Activated T-helper 1 cell treated with anti-CD3 and anti-CD28 coated beads, Interleukin-2, amount 50 U/mL, for 16 hours (primary cell): ENCODE data around the gene MTHFD1L.
"Not testable (repeated sequence)": the region's sequence is repeated elsewhere in the genome, so short reads cannot be mapped to it uniquely, and the experiment has no call there.

Experiments used
- DNase-seq, 2 donors: peaks; one replicate each; pipeline ENCODE4 v3.0.0-alpha.2; 2020; ENCODE audit warnings: low read depth in 1 of 2, low spot score in 1 of 2

Gene MTHFD1L

GRCh38 chr6:151063842-151064647 is 198.5 kb downstream of the MTHFD1L start:
- DNase-seq: no peak

- no peak for DNase-seq
These were observed 199.7 kb downstream of the MTHFD1L start for GRCh38 chr6:151065027-151065815.

GRCh38 chr6:151067684-151068596 is 202.4 kb downstream of the MTHFD1L start:
- DNase-seq: no peak

- no peak for DNase-seq
These were observed 203.3 kb downstream of the MTHFD1L start for GRCh38 chr6:151068761-151069312.

GRCh38 chr6:151069641-151070040 is 204.1 kb downstream of the MTHFD1L start:
- no peak for DNase-seq

- DNase-seq: no peak
These were observed 205.1 kb downstream of the MTHFD1L start for GRCh38 chr6:151070631-151071051.

- DNase-seq: no peak
These were observed 205.8 kb downstream of the MTHFD1L start for GRCh38 chr6:151071295-151071694.

GRCh38 chr6:151073146-151073545 is 207.6 kb downstream of the MTHFD1L start:
- DNase-seq: no peak

- no peak for DNase-seq
These were observed 208.2 kb downstream of the MTHFD1L start for GRCh38 chr6:151073701-151074100.

- DNase-seq: no peak
These were observed 209.5 kb downstream of the MTHFD1L start for GRCh38 chr6:151075005-151075404.

- no peak for DNase-seq
These were observed 210.0 kb downstream of the MTHFD1L start for GRCh38 chr6:151075527-151075926.

GRCh38 chr6:151075930-151076555 is 210.5 kb downstream of the MTHFD1L start:
- no peak for DNase-seq

- DNase-seq: no peak
These were observed 213.2 kb downstream of the MTHFD1L start for GRCh38 chr6:151078655-151079054.

- no peak for DNase-seq
These were observed 216.2 kb downstream of the MTHFD1L start for GRCh38 chr6:151081656-151082055.

GRCh38 chr6:151082079-151082478 is 216.6 kb downstream of the MTHFD1L start:
- DNase-seq: no peak

GRCh38 chr6:151084275-151084674 is 218.8 kb downstream of the MTHFD1L start:
- DNase-seq: no peak

GRCh38 chr6:151087055-151087454 is 221.6 kb downstream of the MTHFD1L start:
- not testable (repeated sequence) for DNase-seq

- no peak for DNase-seq
These were observed 222.5 kb downstream of the MTHFD1L start for GRCh38 chr6:151087861-151088598.

GRCh38 chr6:151088599-151088935 is 223.1 kb downstream of the MTHFD1L start:
- no peak for DNase-seq

- DNase-seq: no peak
These were observed 223.5 kb downstream of the MTHFD1L start for GRCh38 chr6:151088963-151089362.
